HG03175 (cell line): Measurements from ENCODE around the gene RHOC.

ENCODE experiments used
- ATAC-seq: cut with Tn5 transposase; IDR thresholded peaks from one replicate; pipeline ENCODE4 v1.9.1; 2021; ENCODE audit warnings: mild to moderate bottlenecking, moderate library complexity; ENCODE audit not compliant: unreplicated experiment

The RHOC gene

GRCh38 chr1:112702420-112703261 lies 4.3 kb downstream of the RHOC start:
- no peak for ATAC-seq

- ATAC-seq, result no peak
Measured at GRCh38 chr1:112702067-112702395, 4.9 kb downstream of the RHOC start.

GRCh38 chr1:112701227-112702066 lies 5.5 kb downstream of the RHOC start:
- no peak for ATAC-seq

DNA sequence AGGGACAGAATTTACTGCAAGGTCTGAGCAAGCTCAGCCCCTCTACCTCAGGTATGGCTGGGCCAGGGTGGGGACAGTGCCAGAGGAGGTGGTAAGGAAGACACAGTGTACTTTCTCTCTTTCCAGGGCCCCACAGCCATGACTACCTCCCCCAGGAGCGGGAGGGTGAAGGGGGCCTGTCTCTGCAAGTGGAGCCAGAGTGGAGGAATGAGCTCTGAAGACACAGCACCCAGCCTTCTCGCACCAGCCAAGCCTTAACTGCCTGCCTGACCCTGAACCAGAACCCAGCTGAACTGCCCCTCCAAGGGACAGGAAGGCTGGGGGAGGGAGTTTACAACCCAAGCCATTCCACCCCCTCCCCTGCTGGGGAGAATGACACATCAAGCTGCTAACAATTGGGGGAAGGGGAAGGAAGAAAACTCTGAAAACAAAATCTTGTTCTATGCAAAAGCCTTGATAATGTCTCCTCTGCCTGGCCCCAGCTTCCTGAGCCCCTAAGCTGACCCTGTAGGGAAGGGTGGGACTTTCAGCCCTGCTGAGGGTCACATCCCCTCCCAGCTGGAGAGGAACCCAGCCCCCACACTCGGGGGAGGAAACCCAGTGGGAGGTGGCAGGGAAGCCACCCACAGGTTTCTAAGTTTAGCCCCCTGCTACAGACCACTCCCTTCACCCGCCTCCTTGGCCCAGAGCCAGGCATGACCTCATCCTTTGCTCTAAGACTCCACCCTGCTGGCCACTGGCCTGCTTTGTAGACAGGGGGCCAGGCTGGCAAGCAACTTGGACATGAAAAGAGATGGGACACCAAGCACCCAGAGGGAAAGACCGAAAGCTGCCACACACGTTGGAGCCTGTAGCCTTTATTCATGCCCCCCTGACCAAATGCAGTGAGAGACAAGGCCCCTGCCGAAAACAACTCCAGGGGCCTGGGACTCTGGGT lies 6.4 kb downstream of the RHOC start:
- ATAC-seq, result peak; percentile 39

DNA sequence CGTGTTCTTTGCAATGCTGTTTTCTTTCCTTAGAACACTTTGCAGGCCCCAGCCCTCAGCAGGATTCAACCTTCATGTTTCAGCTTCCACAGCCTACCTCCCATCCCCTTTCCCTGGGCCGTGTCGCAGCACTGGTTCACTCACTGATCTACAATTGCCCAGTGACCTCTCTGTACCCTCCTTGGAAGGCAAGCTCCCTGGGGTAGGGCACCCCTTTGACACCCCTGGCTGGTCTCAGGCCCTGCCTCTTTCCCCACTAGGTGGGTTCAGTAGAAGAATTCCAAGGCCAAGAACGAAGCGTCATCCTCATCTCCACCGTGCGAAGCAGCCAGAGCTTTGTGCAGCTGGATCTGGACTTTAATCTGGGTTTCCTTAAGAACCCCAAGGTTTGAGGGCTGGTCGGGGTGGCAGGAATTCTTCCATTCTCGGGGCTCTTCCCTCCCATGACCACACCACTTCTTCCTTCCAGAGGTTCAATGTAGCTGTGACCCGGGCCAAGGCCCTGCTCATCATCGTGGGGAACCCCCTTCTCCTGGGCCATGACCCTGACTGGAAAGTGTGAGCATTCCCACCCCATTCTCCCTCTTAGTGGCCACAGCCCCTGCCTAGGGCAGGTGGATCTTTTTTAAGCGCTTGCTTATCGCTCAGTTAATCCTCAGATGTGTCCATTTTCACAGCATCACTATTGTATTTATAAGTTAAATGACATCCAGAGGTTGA lies 7.3 kb downstream of the RHOC start:
- ATAC-seq, result no peak

DNA sequence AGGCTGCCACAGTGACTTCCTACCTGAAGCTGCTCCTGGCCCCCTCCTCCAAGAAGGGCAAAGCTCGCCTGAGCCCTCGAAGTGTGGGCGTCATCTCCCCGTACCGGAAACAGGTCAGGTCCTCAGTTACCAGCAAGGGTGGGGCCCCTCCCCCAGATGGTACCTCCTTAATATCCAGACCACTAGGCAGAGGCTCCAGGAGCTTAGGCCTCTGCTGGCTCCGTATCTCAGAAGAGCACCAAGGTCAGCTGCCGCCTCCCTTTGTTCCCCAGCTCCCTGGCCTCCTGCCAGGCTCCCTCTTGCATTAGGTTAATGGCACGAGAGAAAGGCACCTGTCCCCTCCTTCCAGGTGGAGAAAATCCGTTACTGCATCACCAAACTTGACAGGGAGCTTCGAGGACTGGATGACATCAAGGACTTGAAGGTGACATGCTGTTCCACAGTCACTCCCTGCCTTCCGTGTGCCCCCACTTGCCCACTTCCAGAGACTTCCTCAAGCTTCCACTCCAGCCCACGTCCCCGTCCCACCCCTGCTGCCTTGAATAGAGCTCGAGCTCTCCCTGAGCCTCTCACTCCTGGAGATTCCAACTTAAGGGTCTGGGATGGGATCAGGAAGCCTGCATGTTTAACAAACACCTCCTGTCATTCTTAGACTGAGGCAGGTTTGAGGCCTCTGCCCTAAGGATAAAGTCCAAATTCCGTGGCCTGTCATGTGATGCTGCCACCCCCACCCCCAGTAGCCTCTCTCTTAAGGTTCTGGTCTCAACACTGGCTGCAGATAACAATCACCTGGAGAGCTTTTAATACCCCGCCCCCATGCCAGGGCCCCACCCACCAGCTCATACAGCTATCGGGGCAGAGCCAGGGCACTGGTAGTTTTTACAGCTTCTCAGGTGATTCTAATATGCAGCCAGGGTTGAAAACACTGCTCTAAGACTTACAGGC lies 8.3 kb downstream of the RHOC start:
- no peak for ATAC-seq

- no peak for ATAC-seq
Measured at GRCh38 chr1:112697781-112698201, 9.1 kb downstream of the RHOC start.

DNA sequence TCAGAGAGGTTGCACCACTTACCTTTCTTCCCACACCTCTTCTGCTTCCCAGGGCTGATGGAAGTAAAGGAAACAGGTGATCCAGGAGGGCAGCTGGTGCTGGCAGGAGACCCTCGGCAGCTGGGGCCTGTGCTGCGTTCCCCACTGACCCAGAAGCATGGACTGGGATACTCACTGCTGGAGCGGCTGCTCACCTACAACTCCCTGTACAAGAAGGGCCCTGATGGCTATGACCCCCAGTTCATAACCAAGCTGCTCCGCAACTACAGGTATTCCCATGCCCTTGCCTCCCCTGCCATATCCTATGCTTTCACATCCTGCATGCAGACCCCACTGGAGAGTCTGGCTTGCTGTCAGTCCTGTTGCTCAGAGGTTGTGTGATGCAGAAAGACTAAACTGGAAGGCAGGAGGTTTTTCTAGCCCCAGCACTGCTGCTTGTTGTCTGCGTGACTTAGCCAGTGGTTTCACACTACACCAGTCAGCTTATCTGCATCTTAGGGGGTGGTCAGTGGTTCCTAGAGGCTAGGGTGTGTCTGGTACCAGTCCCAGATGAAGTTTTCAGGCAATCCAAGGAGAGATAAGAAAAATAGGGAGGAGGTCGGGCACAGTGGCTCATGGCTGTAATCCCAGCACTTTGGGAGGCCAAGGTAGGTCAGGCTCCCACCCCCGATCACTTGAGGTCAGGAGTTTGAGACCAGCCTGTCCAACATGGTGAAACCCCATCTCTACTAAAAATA lies 10.2 kb downstream of the RHOC start:
- ATAC-seq, result no peak

DNA sequence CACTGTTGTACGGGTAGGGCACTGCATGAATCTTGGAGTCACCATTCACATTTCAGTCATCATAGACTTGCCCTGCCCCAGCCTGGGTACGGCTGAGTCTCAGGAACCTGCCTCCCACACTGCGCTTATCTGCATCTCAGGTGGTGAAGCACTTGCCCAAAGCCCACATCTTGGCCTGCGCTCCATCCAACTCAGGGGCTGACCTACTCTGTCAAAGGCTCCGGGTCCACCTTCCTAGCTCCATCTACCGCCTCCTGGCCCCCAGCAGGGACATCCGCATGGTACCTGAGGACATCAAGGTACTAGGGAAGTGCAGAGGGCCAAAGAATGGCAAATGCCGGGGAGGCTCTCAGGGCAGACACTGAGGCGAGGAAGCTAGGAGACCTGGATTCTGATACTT lies 11.7 kb downstream of the RHOC start:
- no peak for ATAC-seq

- ATAC-seq, result no peak
Measured at GRCh38 chr1:112694363-112694929, 12.5 kb downstream of the RHOC start.

- no peak for ATAC-seq
Measured at GRCh38 chr1:112693821-112694220, 13.1 kb downstream of the RHOC start.

DNA sequence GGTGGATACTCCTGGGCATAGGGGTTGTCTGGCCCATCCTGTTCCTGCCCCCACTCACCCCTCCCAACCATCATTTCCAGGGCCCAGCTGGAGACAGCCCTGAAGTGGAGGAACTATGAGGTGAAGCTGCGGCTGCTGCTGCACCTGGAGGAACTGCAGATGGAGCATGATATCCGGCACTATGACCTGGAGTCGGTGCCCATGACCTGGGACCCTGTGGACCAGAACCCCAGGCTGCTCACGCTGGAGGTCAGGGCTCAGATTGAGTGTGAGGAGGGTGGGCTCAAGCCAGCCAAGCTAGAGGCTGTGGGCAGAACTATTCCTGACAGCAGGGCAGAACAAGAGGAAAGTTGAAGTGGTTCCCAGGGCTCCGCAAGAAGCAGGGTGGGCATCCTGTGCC lies 14.2 kb downstream of the RHOC start:
- ATAC-seq, result no peak

- ATAC-seq, result no peak
Measured at GRCh38 chr1:112689842-112690237, 17.1 kb downstream of the RHOC start.

DNA sequence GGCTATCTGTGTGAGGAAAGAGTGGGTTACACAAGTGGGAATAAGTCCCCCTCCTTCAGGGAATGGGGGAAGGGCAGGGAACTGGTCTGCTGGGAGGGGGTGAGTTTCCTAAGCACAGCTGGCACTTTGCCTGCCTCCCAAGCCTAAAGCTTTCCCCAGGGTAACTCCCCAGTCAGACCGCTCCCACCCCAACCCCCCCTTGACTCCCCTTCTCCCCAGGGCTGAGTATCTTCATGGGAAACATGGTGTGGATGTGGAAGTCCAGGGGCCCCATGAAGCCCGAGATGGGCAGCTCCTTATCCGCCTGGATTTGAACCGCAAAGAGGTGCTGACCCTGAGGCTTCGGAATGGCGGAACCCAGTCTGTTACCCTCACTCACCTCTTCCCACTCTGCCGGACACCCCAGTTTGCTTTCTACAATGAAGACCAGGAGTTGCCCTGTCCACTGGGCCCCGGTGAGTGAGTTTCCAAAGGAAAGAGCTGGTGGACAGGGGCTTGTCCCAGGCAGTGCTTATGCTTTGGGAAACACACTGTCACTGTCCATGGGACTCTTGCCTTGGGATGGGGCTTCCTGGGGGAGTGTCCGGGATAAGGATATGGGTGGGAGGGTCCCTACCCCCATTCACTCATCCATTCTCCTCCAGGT lies 17.6 kb downstream of the RHOC start:
- no peak for ATAC-seq

DNA sequence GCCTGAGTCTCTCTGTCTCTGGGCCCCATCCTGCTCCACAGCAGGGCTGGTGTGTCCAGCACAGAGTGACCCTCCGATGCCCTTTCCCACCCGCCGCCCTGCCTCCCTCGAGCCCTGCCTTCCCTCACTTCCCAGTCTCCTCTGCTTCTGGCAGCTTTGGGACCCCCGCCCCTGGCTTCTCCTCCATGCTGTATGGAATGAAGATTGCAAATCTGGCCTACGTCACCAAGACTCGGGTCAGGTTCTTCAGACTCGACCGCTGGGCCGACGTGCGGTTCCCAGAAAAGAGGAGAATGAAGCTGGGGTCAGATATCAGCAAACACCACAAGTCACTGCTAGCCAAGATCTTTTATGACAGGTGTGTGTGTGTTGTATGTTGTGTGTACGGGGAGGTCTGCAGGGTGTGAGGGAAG lies 18.1 kb downstream of the RHOC start:
- no peak for ATAC-seq

- ATAC-seq, result no peak
Measured at GRCh38 chr1:112687785-112688496, 19.0 kb downstream of the RHOC start.

DNA sequence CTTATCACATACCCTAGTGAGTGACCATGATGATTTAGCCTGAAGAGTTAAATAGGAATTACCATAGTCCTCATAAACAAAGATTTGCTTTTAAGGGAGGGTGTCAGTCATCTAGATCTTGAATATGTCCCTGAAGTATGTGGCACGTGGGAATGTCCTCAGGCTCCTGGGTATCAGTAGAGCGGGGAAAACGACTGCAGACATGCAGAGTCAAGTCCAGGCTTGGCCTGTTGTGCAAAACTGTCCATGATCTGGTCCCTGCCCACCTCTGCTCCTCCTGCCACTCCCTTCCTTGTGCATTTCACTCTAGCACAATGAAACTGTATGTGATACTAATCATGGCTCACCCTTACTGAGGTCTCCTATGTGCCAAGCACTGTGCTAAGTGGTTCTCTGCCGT lies 19.6 kb downstream of the RHOC start:
- ATAC-seq, result no peak
